Osteocyte (in vitro differentiated cells): ENCODE measurements around the gene GMPPB. TPM values are rescaled to one million over a fixed set of nuclear protein-coding genes. Genes with fewer than 3 reads are reported as not detected.
A peak's percentile ranks its signal among the peaks of the same experiment; 100 is the strongest.

Source experiments
- DNase-seq: peaks from one replicate; pipeline ENCODE4 v3.0.0; 2021; ENCODE audit warnings: mixed read lengths; ENCODE audit not compliant: unreplicated experiment; ENCODE audit errors: extremely low spot score
- H3K27ac Mint-ChIP-seq: one replicate; pipeline ENCODE4 v1.8.0; 2021; ENCODE audit warnings: mild to moderate bottlenecking, mixed read lengths; ENCODE audit not compliant: unreplicated experiment
- H3K27me3 Mint-ChIP-seq: one replicate; pipeline ENCODE4 v1.8.0; 2021; ENCODE audit warnings: mixed read lengths; ENCODE audit not compliant: unreplicated experiment
- H3K36me3 Mint-ChIP-seq: one replicate; pipeline ENCODE4 v1.8.0; 2021; ENCODE audit warnings: mixed read lengths; ENCODE audit not compliant: unreplicated experiment
- H3K4me1 Mint-ChIP-seq: one replicate; pipeline ENCODE4 v1.8.0; 2021; ENCODE audit warnings: mixed read lengths; ENCODE audit not compliant: unreplicated experiment
- H3K4me3 Mint-ChIP-seq: one replicate; pipeline ENCODE4 v1.8.0; 2021; ENCODE audit warnings: mild to moderate bottlenecking, moderate library complexity, mixed read lengths; ENCODE audit not compliant: unreplicated experiment
- H3K9me3 Mint-ChIP-seq: one replicate; pipeline ENCODE4 v1.8.0; 2021; ENCODE audit warnings: mixed read lengths; ENCODE audit not compliant: unreplicated experiment
- CTCF ChIP-seq: fragments of 200-600 bp; sonication (generic); IDR thresholded peaks from 2 replicates; pipeline ENCODE4 v1.5.0; 2021; ENCODE audit warnings: antibody characterized with exemption, mild to moderate bottlenecking, moderate library complexity
- total RNA-seq: library from RNA; stranded (reverse); gene quantifications from 2 replicates; pipeline ENCODE4 v1.2.1, GENCODE V29; 2021

GMPPB gene
- total RNA-seq, 1 donor from 2014 or later = 27.5 TPM

- peaks cover 4% of the 10 kb centered on the region for H3K36me3 Mint-ChIP-seq
- peak overlapping the region; percentile 31 for H3K27ac Mint-ChIP-seq
- no peak for TF ChIP-seq CTCF
- H3K9me3 Mint-ChIP-seq = no peaks in the 10 kb centered on the region
- peak overlapping the region; percentile 91 for H3K4me3 Mint-ChIP-seq
- H3K4me1 Mint-ChIP-seq = peaks cover 17% of the 10 kb centered on the region
- H3K27me3 Mint-ChIP-seq = no peaks in the 10 kb centered on the region
- no peak for DNase-seq
These were observed 49.2 kb downstream of the GMPPB start for GRCh38 chr3:49674497-49674983.

GRCh38 chr3:49673715-49674496 is 49.8 kb downstream of the GMPPB start, which contains the start of gene APEH:
Gene APEH (plus strand): TSS chr3:49674351. CDS start chr3:49674402, 51 bp downstream.
- Mint-ChIP-seq H3K27ac (peak within 1 kb of the TSS; percentile 99), H3K27me3 (no peaks in the 10 kb centered on the region), H3K36me3 (peaks cover 4% of the 10 kb centered on the region), H3K4me3 (peak within 1 kb of the TSS; percentile 91), H3K9me3 (no peaks in the 10 kb centered on the region), H3K4me1 (peaks cover 23% of the 10 kb centered on the region)
- DNase-seq = peak; percentile 99
- no peak for TF ChIP-seq CTCF

- H3K27me3 Mint-ChIP-seq = no peaks in the 10 kb centered on the region
- DNase-seq = no peak
These were observed 50.5 kb downstream of the GMPPB start for GRCh38 chr3:49673121-49673714.

GRCh38 chr3:49671291-49672288 is 52.2 kb downstream of the GMPPB start:
- DNase-seq = no peak
- Mint-ChIP-seq H3K4me3 (peak overlapping the region; percentile 59), H3K9me3 (no peaks in the 10 kb centered on the region), H3K4me1 (peaks cover 40% of the 10 kb centered on the region), H3K27ac (peak overlapping the region; percentile 54), H3K36me3 (no peaks in the 10 kb centered on the region), H3K27me3 (no peaks in the 10 kb centered on the region)
- TF ChIP-seq CTCF = peak; percentile 88

More at GRCh38 chr3:49673121-49673714, 50.5 kb downstream of the GMPPB start:
- no peak for TF ChIP-seq CTCF
- H3K4me1 Mint-ChIP-seq = peaks cover 30% of the 10 kb centered on the region
- peaks cover 2% of the 10 kb centered on the region for H3K36me3 Mint-ChIP-seq
- peak overlapping the region; percentile 91 for H3K4me3 Mint-ChIP-seq
- peak overlapping the region; percentile 99 for H3K27ac Mint-ChIP-seq
- H3K9me3 Mint-ChIP-seq = no peaks in the 10 kb centered on the region
